ENCODE data around the gene WFDC5. TPM values are rescaled to one million over a fixed set of nuclear protein-coding genes. Genes with fewer than 3 reads are reported as not detected.

The WFDC5 gene
- total and polyA plus RNA-seq, 8 donors = 3.7 TPM; not detected in 7

DNA sequence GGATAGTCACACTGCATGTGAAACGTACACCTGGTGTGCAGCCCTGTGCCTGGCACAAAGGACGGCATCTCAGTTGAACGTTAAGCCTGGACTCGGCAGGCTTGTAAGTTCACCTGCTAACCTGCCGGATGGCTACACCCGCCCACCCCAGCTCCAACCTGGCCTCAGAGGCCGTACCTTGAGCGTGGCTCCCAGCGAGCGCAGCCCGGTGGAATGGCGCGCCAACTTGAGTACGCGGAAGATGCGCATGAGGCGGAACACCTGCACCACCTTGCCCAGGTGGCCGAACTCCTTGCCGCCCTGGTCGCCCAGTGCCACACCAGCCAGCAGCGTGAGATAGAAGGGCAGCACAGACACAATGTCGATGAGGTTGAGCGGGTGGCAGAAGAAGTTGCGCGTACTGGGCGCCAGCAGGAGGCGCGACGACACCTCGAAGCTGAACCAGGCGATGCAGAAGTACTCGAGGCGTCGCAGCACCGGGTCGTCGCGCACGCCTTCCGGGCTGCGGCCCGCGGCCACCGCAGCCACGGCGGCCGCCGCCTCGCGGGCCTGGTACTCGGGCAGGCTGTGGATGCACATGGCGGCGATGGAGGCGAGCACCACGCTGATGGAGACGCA, 17.4 kb downstream of the WFDC5 start:
- WGBS, 5 donors = 24 to 41% (median 29%) methylated on average over 35 to 56 of the region's 56 CpGs
- no peaks in the 10 kb centered on the region for H3K9me3 ChIP-seq
- TF ChIP-seq POLR2AphosphoS5 (IDR thresholded peaks at IDR 0.05) (no peak), POLR2A (IDR thresholded peaks at IDR 0.05) (no peak), EP300 (IDR thresholded peaks at IDR 0.05) (no peak)
- TF ChIP-seq, protein P1, sequence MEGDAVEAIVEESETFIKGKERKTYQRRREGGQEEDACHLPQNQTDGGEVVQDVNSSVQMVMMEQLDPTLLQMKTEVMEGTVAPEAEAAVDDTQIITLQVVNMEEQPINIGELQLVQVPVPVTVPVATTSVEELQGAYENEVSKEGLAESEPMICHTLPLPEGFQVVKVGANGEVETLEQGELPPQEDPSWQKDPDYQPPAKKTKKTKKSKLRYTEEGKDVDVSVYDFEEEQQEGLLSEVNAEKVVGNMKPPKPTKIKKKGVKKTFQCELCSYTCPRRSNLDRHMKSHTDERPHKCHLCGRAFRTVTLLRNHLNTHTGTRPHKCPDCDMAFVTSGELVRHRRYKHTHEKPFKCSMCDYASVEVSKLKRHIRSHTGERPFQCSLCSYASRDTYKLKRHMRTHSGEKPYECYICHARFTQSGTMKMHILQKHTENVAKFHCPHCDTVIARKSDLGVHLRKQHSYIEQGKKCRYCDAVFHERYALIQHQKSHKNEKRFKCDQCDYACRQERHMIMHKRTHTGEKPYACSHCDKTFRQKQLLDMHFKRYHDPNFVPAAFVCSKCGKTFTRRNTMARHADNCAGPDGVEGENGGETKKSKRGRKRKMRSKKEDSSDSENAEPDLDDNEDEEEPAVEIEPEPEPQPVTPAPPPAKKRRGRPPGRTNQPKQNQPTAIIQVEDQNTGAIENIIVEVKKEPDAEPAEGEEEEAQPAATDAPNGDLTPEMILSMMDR (IDR thresholded peaks at IDR 0.05) = no peak
- peak in 1 of 2 donors; percentile 81 for DNase-seq
- no peaks in the 10 kb centered on the region for H3K36me3 ChIP-seq
- H3K4me1 ChIP-seq = peaks cover 12 to 28% (median 18%) of the 10 kb centered on the region in 4 donors
- H3K27me3 ChIP-seq = peaks cover 25 to 67% (median 50%) of the 10 kb centered on the region in 3 donors
- intact Hi-C loops (cut with DNase I; ENCODE audit: low total_unique reads) = no loop called here
- H3K27ac ChIP-seq = no peak overlapping the region
- peak overlapping the region in 3 of 4 donors; percentile 19 to 38 (median 38) for H3K4me3 ChIP-seq

DNA sequence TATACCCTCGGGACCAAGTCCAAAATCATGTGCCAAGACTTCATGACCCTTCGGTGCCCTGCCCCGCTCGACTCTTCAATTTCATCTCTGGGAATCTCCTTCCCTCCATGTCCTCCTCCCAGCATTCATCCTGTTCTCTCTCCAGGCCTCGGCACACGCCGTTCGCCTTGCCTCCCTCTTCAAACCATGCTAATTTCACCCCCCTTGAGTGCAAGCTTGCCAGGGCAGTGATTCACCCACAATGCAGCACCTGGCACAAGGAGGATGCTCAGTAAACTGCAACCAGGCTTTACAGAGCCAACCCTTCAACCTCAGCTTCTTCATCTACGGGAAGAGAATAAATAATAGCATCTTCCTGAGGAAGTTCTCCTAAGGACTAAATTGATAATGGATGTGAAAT, 18.2 kb downstream of the WFDC5 start:
- WGBS, 5 donors = 74 to 86% (median 83%) methylated on average over 9 of the region's 9 CpGs
- peaks cover 25 to 66% (median 50%) of the 10 kb centered on the region in 3 donors for H3K27me3 ChIP-seq
- no peak overlapping the region for H3K4me3 ChIP-seq
- no peaks in the 10 kb centered on the region for H3K9me3 ChIP-seq
- no peak for DNase-seq
- intact Hi-C loops (cut with DNase I; ENCODE audit: low total_unique reads) = no loop called here
- H3K36me3 ChIP-seq = no peaks in the 10 kb centered on the region
- H3K27ac ChIP-seq = no peak overlapping the region
- TF ChIP-seq EP300 (IDR thresholded peaks at IDR 0.05) (no peak), POLR2AphosphoS5 (IDR thresholded peaks at IDR 0.05) (no peak), POLR2A (IDR thresholded peaks at IDR 0.05) (no peak)
- TF ChIP-seq, protein P1 (IDR thresholded peaks at IDR 0.05) = no peak
- H3K4me1 ChIP-seq = peaks cover 12 to 28% (median 18%) of the 10 kb centered on the region in 4 donors

DNA sequence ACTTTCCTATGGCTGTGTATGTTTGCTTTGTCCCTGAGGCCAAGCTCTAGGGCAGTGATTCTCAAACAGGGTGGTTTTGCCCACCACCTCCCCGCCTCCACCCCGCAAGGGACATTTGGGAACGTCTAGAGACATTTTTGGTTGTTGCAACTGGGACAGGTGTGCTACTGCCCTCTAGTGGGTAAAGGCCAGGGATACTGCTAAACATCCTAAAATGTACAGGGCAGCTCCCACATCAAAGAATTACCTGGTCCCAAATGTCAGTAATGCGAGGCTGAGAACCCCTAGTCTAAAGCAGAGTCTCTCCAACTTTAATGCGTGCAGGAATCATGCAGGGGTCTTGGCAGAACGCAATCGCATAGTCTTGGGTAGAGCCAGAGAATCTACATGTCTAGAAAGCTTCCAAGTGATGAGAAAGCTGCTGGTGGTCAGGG, 19.2 kb downstream of the WFDC5 start:
- Histone ChIP-seq H3K36me3 (no peaks in the 10 kb centered on the region), H3K4me3 (no peak overlapping the region), H3K4me1 (peaks cover 12 to 26% (median 15%) of the 10 kb centered on the region in 4 donors), H3K27ac (no peak overlapping the region), H3K9me3 (no peaks in the 10 kb centered on the region), H3K27me3 (peaks cover 24 to 57% (median 41%) of the 10 kb centered on the region in 3 donors)
- 2 to 8% (median 6%) methylated on average over 7 of the region's 7 CpGs for WGBS, 5 donors
- TF ChIP-seq EP300 (IDR thresholded peaks at IDR 0.05) = no peak
- TF ChIP-seq, protein P1 (IDR thresholded peaks at IDR 0.05) = peak in 5 of 7 experiments; percentile 44 to 73 (median 66)
- intact Hi-C loops (cut with DNase I; ENCODE audit: low total_unique reads) = no loop called here
- DNase-seq = peak; percentile 50 to 76

DNA sequence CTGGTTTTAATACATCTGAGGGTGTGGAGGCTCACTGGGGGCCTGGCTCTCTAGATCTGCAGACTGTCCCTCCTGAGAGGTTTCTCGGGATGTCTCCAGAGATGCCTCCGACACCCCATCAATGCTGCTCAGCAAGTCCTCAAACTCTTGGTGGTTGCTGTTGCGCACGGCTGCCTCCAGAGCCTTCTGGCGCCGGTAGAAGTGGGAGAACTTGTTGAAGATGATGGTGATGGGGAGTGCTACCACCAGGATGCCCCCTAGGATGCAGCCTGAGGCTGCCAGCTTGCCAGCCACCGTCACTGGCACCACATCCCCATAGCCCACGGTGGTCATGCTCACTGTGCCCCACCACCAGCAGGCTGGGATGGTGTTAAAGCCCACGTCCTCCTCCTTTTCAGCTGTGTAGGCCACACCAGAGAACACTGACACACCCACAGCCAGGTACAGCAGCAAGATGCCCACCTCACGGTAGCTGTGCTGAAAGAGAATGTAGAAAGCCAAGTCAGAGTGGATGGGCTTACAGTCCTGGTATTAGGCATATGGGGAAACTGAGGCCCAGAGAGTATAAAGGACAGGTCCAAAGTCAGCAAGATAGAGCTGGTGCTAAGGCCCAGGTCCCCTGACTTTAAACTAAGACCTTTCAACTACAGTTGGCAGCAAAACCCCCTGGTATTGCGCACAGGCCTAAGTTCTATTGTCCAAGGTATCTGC, 20.0 kb downstream of the WFDC5 start:
- DNase-seq = no peak
- WGBS, 5 donors = 88 to 92% (median 91%) methylated on average over 7 to 11 of the region's 11 CpGs
- no peak overlapping the region for H3K27ac ChIP-seq
- intact Hi-C loops (cut with DNase I; ENCODE audit: low total_unique reads) = no loop called here
- peaks cover 8 to 20% (median 13%) of the 10 kb centered on the region in 4 donors for H3K4me1 ChIP-seq
- H3K4me3 ChIP-seq = no peak overlapping the region
- TF ChIP-seq POLR2A (IDR thresholded peaks at IDR 0.05) = no peak
- TF ChIP-seq, protein P1 (IDR thresholded peaks at IDR 0.05) = no peak
- TF ChIP-seq POLR2AphosphoS5 (IDR thresholded peaks at IDR 0.05) = no peak
- no peak for TF ChIP-seq EP300 (IDR thresholded peaks at IDR 0.05)
- no peaks in the 10 kb centered on the region for H3K9me3 ChIP-seq
- H3K27me3 ChIP-seq = peaks cover 21 to 49% (median 37%) of the 10 kb centered on the region in 3 donors
- H3K36me3 ChIP-seq = no peaks in the 10 kb centered on the region
